Esophagus muscularis mucosa (tissue), 4 donors: Measurements from ENCODE around the gene SLITRK1. TPM values are rescaled to one million over a fixed set of nuclear protein-coding genes. Genes with fewer than 3 reads are reported as not detected.

ENCODE experiments used
- DNase-seq: peaks from one replicate; pipeline ENCODE4 v3.0.0-alpha.2; 2017; ENCODE audit errors: extremely low spot score
- H3K27ac ChIP-seq, 4 donors: fragments of 200-600 bp; sonication (generic); replicated peaks in 1 of 4; 1 replicate in 3 of 4; 2 replicates in 1 of 4; pipeline ENCODE4 v1.5.1; 2016 to 2019; ENCODE audit warnings: mild to moderate bottlenecking in 1 of 4
- H3K27me3 ChIP-seq, 4 donors: fragments of 200-600 bp; sonication (generic); one replicate each; pipeline versions ENCODE4 v1.5.1 to v1.6.0; 2016 to 2019
- H3K36me3 ChIP-seq, 4 donors: fragments of 200-600 bp; sonication (generic); one replicate each; pipeline ENCODE4 v1.5.1; 2016 to 2019
- H3K4me1 ChIP-seq, 4 donors: fragments of 200-600 bp; sonication (generic); one replicate each; pipeline ENCODE4 v1.5.1; 2016 to 2019
- H3K4me3 ChIP-seq, 4 donors: fragments of 200-600 bp; sonication (generic); 1 replicate in 2 of 4; 2 replicates in 2 of 4; pipeline ENCODE4 v1.5.1; 2016 to 2019; ENCODE audit warnings: mild to moderate bottlenecking in 4 of 4, moderate library complexity in 1 of 4
- H3K9me3 ChIP-seq, 4 donors: fragments of 200-600 bp; sonication (generic); 1 replicate in 3 of 4; 2 replicates in 1 of 4; pipeline ENCODE4 v1.5.1; 2016 to 2019
- CTCF ChIP-seq, 3 experiments: fragments of 200-600 bp in 2 of 3; fragments of 450-650 bp in 1 of 3; sonication (generic) in 2 of 3; IDR thresholded peaks; one replicate each; pipeline ENCODE4 v1.5.1; 2017 to 2019; ENCODE audit warnings: antibody characterized with exemption in 3 of 3, mild to moderate bottlenecking in 2 of 3, moderate library complexity in 1 of 3
- EP300 ChIP-seq: sonication (generic); formaldehyde crosslinking; IDR thresholded peaks from one replicate; pipeline ENCODE4 v1.6.1; 2017; ENCODE audit warnings: antibody characterized with exemption
- POLR2A ChIP-seq: fragments of 450-650 bp; IDR thresholded peaks from one replicate; pipeline ENCODE4 v1.6.1; 2017; ENCODE audit warnings: antibody characterized with exemption, moderate library complexity, mild to moderate bottlenecking, low read depth
- POLR2AphosphoS5 ChIP-seq, 2 donors: sonication (generic); formaldehyde crosslinking; IDR thresholded peaks; one replicate each; pipeline ENCODE4 v1.6.1; 2017; ENCODE audit warnings: antibody characterized with exemption in 2 of 2
- WGBS: methylation state at CpG from one replicate; pipeline ENCODE4 v1.1.5; 2018; 5-methylcytosine and 5-hydroxymethylcytosine counted together
- intact Hi-C: fragments of 100-400 bp; cut with DNase I; formaldehyde crosslinking; loops from one replicate; pipeline ENCODE4 v1.15.1; 2023
- total RNA-seq, 4 donors: library from RNA; depleted of rRNA; stranded (reverse); fragments of >200 nt; gene quantifications; one replicate each; pipeline versions ENCODE4 v1.1.0 to v1.2.1, GENCODE V29; 2016

The SLITRK1 gene
- total RNA-seq, 4 donors from 2014 or later = not detected

- DNase-seq = no peak
- Histone ChIP-seq H3K4me3 (no peak overlapping the region), H3K4me1 (no peaks in the 10 kb centered on the region), H3K9me3 (no peaks in the 10 kb centered on the region), H3K27me3 (no peaks in the 10 kb centered on the region), H3K27ac (no peak overlapping the region), H3K36me3 (no peaks in the 10 kb centered on the region)
- WGBS = 82% methylated on average over 3 of the region's 3 CpGs
- intact Hi-C loops = no loop called here
- TF ChIP-seq CTCF (IDR thresholded peaks at IDR 0.05) (no peak), POLR2AphosphoS5 (IDR thresholded peaks at IDR 0.05) (no peak), EP300 (no peak), POLR2A (no peak)
Observed at GRCh38 chr13:83839146-83839545, 43.1 kb downstream of the SLITRK1 start.

DNA sequence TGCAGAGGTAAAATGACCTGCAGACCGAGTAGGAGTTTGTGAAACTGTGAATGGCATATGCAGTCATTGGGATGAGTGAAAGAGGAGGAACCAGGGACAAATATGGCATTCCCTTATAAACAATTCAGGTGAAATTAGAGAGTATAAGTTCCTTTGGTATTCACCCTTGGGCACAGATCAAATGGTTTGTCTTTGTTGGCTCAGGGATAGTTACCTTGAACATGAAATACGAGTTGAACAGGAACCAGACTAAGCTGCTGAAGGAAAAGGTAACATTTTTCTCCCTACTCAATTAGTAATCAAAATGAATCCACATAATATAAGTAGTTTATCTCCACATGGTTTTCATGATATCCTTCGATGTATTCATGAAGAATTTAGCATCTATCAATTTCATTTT is 50.5 kb downstream of the SLITRK1 start:
- Histone ChIP-seq H3K4me1 (no peaks in the 10 kb centered on the region), H3K9me3 (no peaks in the 10 kb centered on the region), H3K27ac (no peak overlapping the region), H3K4me3 (no peak overlapping the region), H3K27me3 (no peaks in the 10 kb centered on the region), H3K36me3 (no peaks in the 10 kb centered on the region)
- 73% methylated on average over 3 of the region's 3 CpGs for WGBS
- DNase-seq = no peak
- no peak for TF ChIP-seq POLR2A
- TF ChIP-seq POLR2AphosphoS5 (IDR thresholded peaks at IDR 0.05) = no peak
- TF ChIP-seq EP300 = no peak
- no peak for TF ChIP-seq CTCF (IDR thresholded peaks at IDR 0.05)
- intact Hi-C loops = no loop called here

DNA sequence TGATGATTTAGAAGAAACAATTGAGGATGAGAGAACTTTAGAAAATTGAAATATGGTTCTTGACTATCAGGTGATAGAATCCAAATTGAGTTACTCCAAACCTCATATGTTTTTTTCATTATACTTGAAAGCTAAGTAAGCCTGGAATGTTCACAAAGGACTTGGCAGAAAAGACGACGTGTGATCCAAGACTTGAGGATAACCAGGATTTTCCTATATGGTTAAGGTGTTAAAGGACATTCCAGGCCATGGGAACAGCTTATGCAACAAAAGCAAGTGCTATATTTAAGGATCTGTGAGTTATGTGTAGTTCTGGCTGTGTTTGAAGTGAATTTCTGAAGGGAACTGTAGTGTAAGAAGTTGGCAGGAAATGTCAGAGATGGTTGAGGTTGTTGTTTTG is 52.5 kb downstream of the SLITRK1 start:
- Histone ChIP-seq H3K9me3 (no peaks in the 10 kb centered on the region), H3K4me3 (no peak overlapping the region), H3K27ac (no peak overlapping the region), H3K36me3 (no peaks in the 10 kb centered on the region), H3K27me3 (no peaks in the 10 kb centered on the region), H3K4me1 (no peaks in the 10 kb centered on the region)
- WGBS = 41% methylated on average over 2 of the region's 2 CpGs
- intact Hi-C loops = no loop called here
- TF ChIP-seq CTCF (IDR thresholded peaks at IDR 0.05) (no peak), EP300 (no peak), POLR2AphosphoS5 (IDR thresholded peaks at IDR 0.05) (no peak), POLR2A (no peak)
- DNase-seq = no peak

- TF ChIP-seq POLR2AphosphoS5 (IDR thresholded peaks at IDR 0.05) (no peak), POLR2A (no peak), CTCF (IDR thresholded peaks at IDR 0.05) (no peak), EP300 (no peak)
- no peak overlapping the region for H3K4me3 ChIP-seq
- H3K9me3 ChIP-seq = no peaks in the 10 kb centered on the region
Observed at GRCh38 chr13:83827338-83827737, 54.9 kb downstream of the SLITRK1 start.

More at GRCh38 chr13:83827338-83827737, 54.9 kb downstream of the SLITRK1 start:
- H3K4me1 ChIP-seq = no peaks in the 10 kb centered on the region
- H3K27me3 ChIP-seq = no peaks in the 10 kb centered on the region
- no peak for DNase-seq
- intact Hi-C loops = no loop called here
- H3K36me3 ChIP-seq = no peaks in the 10 kb centered on the region
- H3K27ac ChIP-seq = no peak overlapping the region
